HG02610 (cell line): ENCODE data around the gene KRTAP19-5.
"Not testable (repeated sequence)": the region's sequence is repeated elsewhere in the genome, so short reads cannot be mapped to it uniquely, and the experiment has no call there.

Experiments used
- ATAC-seq: cut with Tn5 transposase; IDR thresholded peaks from one replicate; pipeline ENCODE4 v1.9.1; 2021; ENCODE audit warnings: mild to moderate bottlenecking, moderate library complexity; ENCODE audit not compliant: unreplicated experiment

KRTAP19-5 gene

GRCh38 chr21:30502041-30502440 lies at the start of gene KRTAP19-5:
KRTAP19-5 (minus strand) TSS chr21:30502141; CDS start chr21:30502090, 51 bp downstream.
- no peak for ATAC-seq

- ATAC-seq = no peak
Observed at GRCh38 chr21:30541764-30542163, 39.8 kb upstream of the KRTAP19-5 start, which contains the start of gene KRTAP19-6. KRTAP19-6 (minus strand) TSS chr21:30541864; CDS start chr21:30541833, 31 bp downstream.

- ATAC-seq = no peak
Observed at GRCh38 chr21:30518876-30519275, 16.9 kb upstream of the KRTAP19-5 start.

- ATAC-seq = no peak
Observed at GRCh38 chr21:30515681-30516080, 13.7 kb upstream of the KRTAP19-5 start.

GRCh38 chr21:30505621-30506205 lies 3.8 kb upstream of the KRTAP19-5 start:
- not testable (repeated sequence) for ATAC-seq

GRCh38 chr21:30497065-30497464 lies 4.9 kb downstream of the KRTAP19-5 start, which contains the start of gene KRTAP19-4:
KRTAP19-4 (minus strand) TSS chr21:30497165; CDS start chr21:30497110, 55 bp downstream.
- no peak for ATAC-seq

- no peak for ATAC-seq
Observed at GRCh38 chr21:30491963-30492428, 9.9 kb downstream of the KRTAP19-5 start, which contains the start of gene KRTAP19-3. KRTAP19-3 (minus strand) TSS chr21:30492013; CDS start chr21:30491957, 56 bp downstream.

- no peak for ATAC-seq
Observed at GRCh38 chr21:30487336-30487735, 14.6 kb downstream of the KRTAP19-5 start, which contains the start of gene KRTAP19-2. KRTAP19-2 (minus strand) TSS chr21:30487436; CDS start chr21:30487348, 88 bp downstream.

- ATAC-seq = no peak
Observed at GRCh38 chr21:30486180-30486579, 15.8 kb downstream of the KRTAP19-5 start.

GRCh38 chr21:30482130-30482529 lies 19.8 kb downstream of the KRTAP19-5 start:
- ATAC-seq = no peak

- no peak for ATAC-seq
Observed at GRCh38 chr21:30480145-30480544, 21.8 kb downstream of the KRTAP19-5 start, which contains the start of gene KRTAP19-1. KRTAP19-1 (minus strand) TSS chr21:30480367; CDS start chr21:30480317, 50 bp downstream.

GRCh38 chr21:30479259-30479658 lies 22.7 kb downstream of the KRTAP19-5 start:
- no peak for ATAC-seq

GRCh38 chr21:30478004-30478403 lies 23.9 kb downstream of the KRTAP19-5 start:
- ATAC-seq = no peak

GRCh38 chr21:30468900-30469714 lies 32.8 kb downstream of the KRTAP19-5 start:
- ATAC-seq = no peak

- ATAC-seq = no peak
Observed at GRCh38 chr21:30463713-30464112, 38.2 kb downstream of the KRTAP19-5 start.
